GM12878 (cell line): ENCODE measurements around the gene RBBP5. TPM values are rescaled to one million over a fixed set of nuclear protein-coding genes. Genes with fewer than 3 reads are reported as not detected.
A peak's percentile ranks its signal among the peaks of the same experiment; 100 is the strongest.

Experiments
- ATAC-seq: fragments of 200-7000 bp; cut with Tn5 transposase; 3 replicates; pipeline ENCODE4 v1.9.1; 2020; ENCODE audit warnings: mild to moderate bottlenecking, moderate library complexity
- BruUV-seq: library from RNA; stranded (reverse); fragments of 400-500 nt; replicated peaks from 2 replicates; lab custom pipeline; 2021; lab: Mats Ljungman, UMichigan
- CTCF ChIA-PET: fragments of 300-600 bp; sonication (Branson Sonifier 250); formaldehyde crosslinking; extraction: SDS; loops from one replicate; lab custom pipeline; 2021; ENCODE audit warnings: inconsistent platforms; lab: Yijun Ruan, JAX
- POLR2A ChIA-PET: fragments of 350-600 bp; formaldehyde crosslinking; extraction: SDS; loops from one replicate; lab custom pipeline; 2021; ENCODE audit warnings: inconsistent platforms; lab: Charles Lee
- RAD21 ChIA-PET: fragments of 300-600 bp; sonication (Branson Sonifier 250); formaldehyde crosslinking; loops from one replicate; lab custom pipeline; 2023; ENCODE audit warnings: antibody characterized with exemption; ENCODE audit not compliant: unreplicated experiment; lab: Charles Lee
- SMC1A ChIA-PET: fragments of 300-600 bp; sonication (Branson Sonifier 250); formaldehyde crosslinking; loops from one replicate; lab custom pipeline; 2023; ENCODE audit not compliant: unreplicated experiment, uncharacterized antibody; lab: Charles Lee
- DNase-seq: peaks from one replicate; pipeline ENCODE4 v3.0.0-alpha.2; 2011; ENCODE audit warnings: low read depth, low spot score
- FAIRE-seq: peaks from 3 replicates; lab custom pipeline; 2011; peaks lifted over from hg19 to GRCh38; lab: Jason Lieb, UNC
- H2AFZ ChIP-seq: 2 replicates; pipeline ENCODE4 v1.6.0; 2011; ENCODE audit warnings: low read depth, low read length, control low read depth; ENCODE audit not compliant: control insufficient read depth
- H3K27ac ChIP-seq: 2 replicates; pipeline ENCODE4 v1.5.1; 2011; ENCODE audit warnings: control low read depth; ENCODE audit not compliant: control insufficient read depth, insufficient read depth
- H3K27me3 ChIP-seq, 2 experiments: replicated peaks in 1 of 2; 2 replicates each; pipeline versions ENCODE4 v1.6.0 to v1.6.1; 2011; ENCODE audit warnings: low read length in 1 of 2; ENCODE audit not compliant: control insufficient read depth in 2 of 2, insufficient read depth in 2 of 2
- H3K36me3 ChIP-seq, 2 experiments: 2 replicates each; pipeline ENCODE4 v1.5.1; 2011; ENCODE audit warnings: low read length in 1 of 2; ENCODE audit not compliant: control insufficient read depth in 2 of 2, insufficient read depth in 2 of 2
- H3K4me1 ChIP-seq: 2 replicates; pipeline ENCODE4 v1.6.1; 2011; ENCODE audit warnings: mild to moderate bottlenecking, low read length, moderate library complexity, mixed read lengths; ENCODE audit not compliant: control insufficient read depth, insufficient read depth
- H3K4me2 ChIP-seq: 2 replicates; pipeline ENCODE4 v1.6.0; 2011; ENCODE audit warnings: control low read depth; ENCODE audit not compliant: control insufficient read depth, insufficient read depth
- H3K4me3 ChIP-seq: fragments of 200-600 bp; sonication (generic); 2 replicates; pipeline ENCODE4 v1.5.1; 2016
- H3K79me2 ChIP-seq: 2 replicates; pipeline ENCODE4 v1.6.0; 2011; ENCODE audit warnings: low read length; ENCODE audit not compliant: control insufficient read depth, insufficient read depth
- H3K9ac ChIP-seq: 2 replicates; pipeline ENCODE4 v1.8.0; 2011; ENCODE audit warnings: low read length, control low read depth, mixed read lengths; ENCODE audit not compliant: control insufficient read depth, insufficient read depth
- H3K9me3 ChIP-seq: replicated peaks from 3 replicates; pipeline ENCODE4 v1.5.1; 2011; ENCODE audit warnings: mild to moderate bottlenecking, low read length; ENCODE audit not compliant: control insufficient read depth, insufficient read depth
- H4K20me1 ChIP-seq: 2 replicates; pipeline ENCODE4 v1.6.0; 2011; ENCODE audit not compliant: control insufficient read depth, insufficient read depth
- BACH1 ChIP-seq: fragments of 450-650 bp; IDR thresholded peaks from 2 replicates; pipeline ENCODE4 v1.6.1; 2017; ENCODE audit warnings: mild to moderate bottlenecking, borderline replicate concordance
- BCL3 ChIP-seq: IDR thresholded peaks from 2 replicates; pipeline ENCODE4 v1.6.1; 2011; ENCODE audit warnings: borderline replicate concordance, low read depth, mild to moderate bottlenecking, moderate library complexity, low read length; ENCODE audit not compliant: insufficient read depth, poor library complexity, severe bottlenecking
- BCLAF1 ChIP-seq: fragments of 450-650 bp; IDR thresholded peaks from 2 replicates; pipeline ENCODE4 v1.6.1; 2017; ENCODE audit warnings: antibody characterized with exemption, mild to moderate bottlenecking, moderate library complexity
- ESRRA ChIP-seq: IDR thresholded peaks from 2 replicates; pipeline ENCODE4 v1.6.1; 2012; ENCODE audit warnings: mild to moderate bottlenecking, low read length, improper control_type of control experiment
- GABPA ChIP-seq: IDR thresholded peaks from 2 replicates; pipeline ENCODE4 v1.6.1; 2014; ENCODE audit warnings: antibody characterized with exemption, low read depth, mild to moderate bottlenecking, inconsistent platforms
- HDGF ChIP-seq: fragments of 450-650 bp; IDR thresholded peaks from 2 replicates; pipeline ENCODE4 v1.6.1; 2016; ENCODE audit warnings: antibody characterized with exemption
- IRF4 ChIP-seq: IDR thresholded peaks from 2 replicates; pipeline ENCODE4 v1.6.1; 2011; ENCODE audit warnings: low read depth, low read length
- JUND ChIP-seq: IDR thresholded peaks from 2 replicates; pipeline ENCODE4 v1.6.1; 2012; ENCODE audit warnings: low read depth, mild to moderate bottlenecking, low read length, improper control_type of control experiment, moderate library complexity
- MLLT1 ChIP-seq: fragments of 450-650 bp; IDR thresholded peaks from 2 replicates; pipeline ENCODE4 v1.6.1; 2016; ENCODE audit warnings: mild to moderate bottlenecking
- RAD21 ChIP-seq: IDR thresholded peaks from 2 replicates; pipeline ENCODE4 v1.6.1; 2011; ENCODE audit warnings: mild to moderate bottlenecking, low read depth, low read length, moderate library complexity; ENCODE audit not compliant: insufficient read depth
- RB1 ChIP-seq: fragments of 450-650 bp; formaldehyde crosslinking; IDR thresholded peaks from 2 replicates; pipeline ENCODE4 v1.6.1; 2017; ENCODE audit warnings: mild to moderate bottlenecking, borderline replicate concordance
- SMARCA5 ChIP-seq: fragments of 450-650 bp; IDR thresholded peaks from 2 replicates; pipeline ENCODE4 v1.6.1; 2017; ENCODE audit warnings: mild to moderate bottlenecking
- STAT1 ChIP-seq: fragments of 450-650 bp; conservative IDR thresholded peaks from 2 replicates; pipeline ENCODE4 v1.6.1; 2014; ENCODE audit warnings: antibody characterized with exemption, mild to moderate bottlenecking
- STAT3 ChIP-seq: IDR thresholded peaks from 2 replicates; pipeline ENCODE4 v1.6.1; 2011; ENCODE audit warnings: low read depth, low read length, improper control_type of control experiment
- USF1 ChIP-seq: IDR thresholded peaks from 2 replicates; pipeline ENCODE4 v1.6.1; 2011; ENCODE audit warnings: borderline replicate concordance, low read depth, mild to moderate bottlenecking, moderate library complexity, mixed read lengths, low read length; ENCODE audit not compliant: insufficient read depth; ENCODE audit errors: extremely low read length
- ZSCAN29 ChIP-seq: fragments of 450-650 bp; IDR thresholded peaks from 2 replicates; pipeline ENCODE4 v1.6.1; 2017; ENCODE audit warnings: mild to moderate bottlenecking, moderate library complexity
- WGBS: methylation state at CpG from one replicate; pipeline ENCODE4 v1.1.6; 2016; ENCODE audit warnings: low lambda C conversion rate; ENCODE audit not compliant: insufficient replicate concordance, insufficient coverage; ENCODE audit errors: missing lambda C conversion rate; 5-methylcytosine and 5-hydroxymethylcytosine counted together
- in situ Hi-C: fragments of 300-500 bp; cut with MboI; formaldehyde crosslinking; loops from 9 replicates; pipeline ENCODE4 v1.14.3; 2018; ENCODE audit warnings: mixed read lengths
- intact Hi-C: fragments of 100-400 bp; cut with micrococcal nuclease; formaldehyde crosslinking; loops from one replicate; pipeline ENCODE4 v1.14.2; 2022; ENCODE audit not compliant: unreplicated experiment
- polyA plus RNA-seq, 11 experiments: library from polyadenylated mRNA; depleted of rRNA in 4 of 11; unstranded in 6 of 11; stranded (reverse) in 5 of 11; fragments of >200 nt; fragmentation: Nextera tagmentation in 4 of 11; fragmentation: Illumina TruSeq in 1 of 11; extraction: Ambion mirVana in 4 of 11; extraction: Trizol in 1 of 11; gene quantifications; 1 replicate in 1 of 11; 2 replicates in 10 of 11; pipeline versions ENCODE4 v1.2.1 to v1.2.3, GENCODE V29; 2011 to 2016; ENCODE audit warnings: inconsistent platforms in 2 of 11, missing spikeins in 2 of 11, low read depth in 1 of 11
- total RNA-seq, 4 experiments: library from RNA; depleted of rRNA in 3 of 4; stranded (reverse); fragments of >200 nt in 3 of 4; fragmentation: Illumina TruSeq in 1 of 4; extraction: Trizol in 1 of 4; gene quantifications; 2 replicates each; pipeline versions ENCODE4 v1.2.1 to v1.2.3, GENCODE V29; 2013 to 2021

The RBBP5 gene
- total and polyA plus RNA-seq, 10 of the 15 experiments (the other 5 are each of a cell fraction or from before 2014, with no cell fraction given) = 10.0 to 20.6 (median 14.8) TPM

- intact Hi-C loops = loop anchor here (1.0 to 5.0 kb wide), 2 partner anchors 116 to 152 kb away; no protein-coding TSS in a partner anchor
- H4K20me1 ChIP-seq = no peaks in the 10 kb centered on the region
- no peak overlapping the region; the same call in 1 of the 2 replicates for H3K9ac ChIP-seq
- peak overlapping the region; percentile 78 for H3K4me2 ChIP-seq
- H3K79me2 ChIP-seq = no peaks in the 10 kb centered on the region
- in situ Hi-C loops = loop anchor here (5.0 kb wide), 1 partner anchor 164 kb away; no protein-coding TSS in a partner anchor
- 21% methylated on average over 12 of the region's 12 CpGs for WGBS
- no peaks in the 10 kb centered on the region for H3K27me3 ChIP-seq
- H3K36me3 ChIP-seq = no peaks in the 10 kb centered on the region
- DNase-seq (peak; percentile 30), FAIRE-seq (peak; percentile 44), ATAC-seq (peak; percentile 97)
- ChIA-PET SMC1A (interaction anchor here (0.6 to 5.2 kb wide), 21 partner anchors 8 to 242 kb away, joined by 3 to 28 read pairs (median 4); partner anchors contain the start of gene RBBP5), CTCF (interaction anchor here (0.7 to 4.9 kb wide), 48 partner anchors 8 to 333 kb away, joined by 3 to 88 read pairs (median 4); partner anchors contain the start of genes RBBP5 and TMCC2), POLR2A (interaction anchor here (0.6 to 0.7 kb wide), 2 partner anchors 17 to 22 kb away, joined by 3 to 8 read pairs; no protein-coding TSS in a partner anchor), RAD21 (interaction anchor here (0.9 to 2.5 kb wide), 20 partner anchors 10 to 576 kb away, joined by 3 to 26 read pairs (median 4); no protein-coding TSS in a partner anchor)
- H3K27ac ChIP-seq = no peak overlapping the region
- H3K9me3 ChIP-seq = no peaks in the 10 kb centered on the region
- H2AFZ ChIP-seq = peak overlapping the region; percentile 70
- peaks cover 4% of the 10 kb centered on the region; the same call in 1 of the 2 replicates for H3K4me1 ChIP-seq
- BruUV-seq = no TSS peak
- H3K4me3 ChIP-seq = no peak overlapping the region
- TF ChIP-seq MLLT1 = no peak
- TF ChIP-seq STAT1 = no peak
- no peak for TF ChIP-seq BACH1
- peak; percentile 59 for TF ChIP-seq RAD21
- TF ChIP-seq JUND = no peak
- no peak for TF ChIP-seq BCL3
- no peak for TF ChIP-seq GABPA
- no peak for TF ChIP-seq STAT3
- no peak for TF ChIP-seq ESRRA
- no peak for TF ChIP-seq ZSCAN29
- no peak for TF ChIP-seq BCLAF1
- TF ChIP-seq USF1 = no peak
- TF ChIP-seq RB1 = peak; percentile 63; the same call in 1 of the 2 replicates
- 0 out of 2 replicates have a peak, but pooled peaks have one; percentile 25 for TF ChIP-seq HDGF
- TF ChIP-seq SMARCA5 = no peak
- no peak for TF ChIP-seq IRF4
Measured at GRCh38 chr1:205141236-205142101, 19.7 kb upstream of the RBBP5 start.
